WTC11 (cell line): ENCODE measurements around the gene FGF22. TPM values are rescaled to one million over a fixed set of nuclear protein-coding genes. Genes with fewer than 3 reads are reported as not detected.
A peak's percentile ranks its signal among the peaks of the same experiment; 100 is the strongest.

Source experiments
- ATAC-seq: fragments of 200-7000 bp; cut with Tn5 transposase; 2 replicates; pipeline ENCODE4 v1.10.0; 2021; ENCODE audit warnings: mild to moderate bottlenecking, moderate library complexity
- CTCF ChIA-PET: fragments of 300-600 bp; sonication (Branson Sonifier 250); formaldehyde crosslinking; loops from one replicate; lab custom pipeline; 2021; ENCODE audit warnings: antibody characterized with exemption; lab: Charles Lee
- POLR2A ChIA-PET: fragments of 350-600 bp; sonication (Branson Sonifier 250); formaldehyde crosslinking; loops from one replicate; lab custom pipeline; 2021; ENCODE audit warnings: antibody characterized with exemption; lab: Charles Lee
- DNase-seq: peaks from one replicate; pipeline ENCODE4 v3.0.0; 2021; ENCODE audit warnings: low spot score
- H3K27ac Mint-ChIP-seq: 2 replicates; pipeline ENCODE4 v1.8.0; 2021; ENCODE audit warnings: mixed read lengths
- H3K27me3 Mint-ChIP-seq: 2 replicates; pipeline ENCODE4 v1.8.0; 2021; ENCODE audit warnings: low read depth, mild to moderate bottlenecking, moderate library complexity, mixed read lengths
- H3K36me3 Mint-ChIP-seq: 2 replicates; pipeline ENCODE4 v1.8.0; 2021; ENCODE audit warnings: mixed read lengths
- H3K4me1 Mint-ChIP-seq: 2 replicates; pipeline ENCODE4 v1.8.0; 2022; ENCODE audit warnings: mixed read lengths
- H3K4me3 Mint-ChIP-seq: 2 replicates; pipeline ENCODE4 v1.8.0; 2021; ENCODE audit warnings: mild to moderate bottlenecking, moderate library complexity, mixed read lengths
- H3K9me3 Mint-ChIP-seq: 2 replicates; pipeline ENCODE4 v1.8.0; 2021; ENCODE audit warnings: mixed read lengths
- ARID4B ChIP-seq: sonication (generic); formaldehyde crosslinking; IDR thresholded peaks from 2 replicates; pipeline ENCODE4 v1.8.0; 2023; ENCODE audit warnings: missing genetic modification reagents, mild to moderate bottlenecking, borderline replicate concordance
- FOXK1 ChIP-seq: sonication (generic); formaldehyde crosslinking; IDR thresholded peaks from 2 replicates; pipeline ENCODE4 v1.8.0; 2022; ENCODE audit warnings: mild to moderate bottlenecking, moderate library complexity, missing genetic modification reagents
- FOXP4 ChIP-seq: sonication (generic); formaldehyde crosslinking; IDR thresholded peaks from 2 replicates; pipeline ENCODE4 v1.8.0; 2022; ENCODE audit warnings: mild to moderate bottlenecking, missing genetic modification reagents
- HMGA2 ChIP-seq: fragments of 250-450 bp; sonication (Bioruptor Pico); IDR thresholded peaks from 2 replicates; pipeline ENCODE4 v1.4.0; 2021; ENCODE audit warnings: mild to moderate bottlenecking, moderate library complexity
- HMGXB4 ChIP-seq: sonication (generic); formaldehyde crosslinking; IDR thresholded peaks from 2 replicates; pipeline ENCODE4 v1.8.1; 2023; ENCODE audit warnings: mild to moderate bottlenecking, moderate library complexity, missing genetic modification reagents
- JUN ChIP-seq: sonication (generic); formaldehyde crosslinking; IDR thresholded peaks from 2 replicates; pipeline ENCODE4 v1.8.0; 2023; ENCODE audit warnings: mild to moderate bottlenecking, missing genetic modification reagents
- KAT7 ChIP-seq: sonication (generic); formaldehyde crosslinking; IDR thresholded peaks from 2 replicates; pipeline ENCODE4 v1.8.1; 2023; ENCODE audit warnings: missing genetic modification reagents, mild to moderate bottlenecking, borderline replicate concordance
- NFE2L1 ChIP-seq: sonication (generic); formaldehyde crosslinking; IDR thresholded peaks from 2 replicates; pipeline ENCODE4 v1.8.1; 2023; ENCODE audit warnings: missing genetic modification reagents
- SOX15 ChIP-seq: fragments of 250-450 bp; sonication (Bioruptor Pico); IDR thresholded peaks from 2 replicates; pipeline ENCODE4 v1.9.0; 2021; ENCODE audit warnings: mild to moderate bottlenecking
- ZBTB21 ChIP-seq: sonication (generic); formaldehyde crosslinking; IDR thresholded peaks from 2 replicates; pipeline ENCODE4 v1.8.1; 2023; ENCODE audit warnings: mild to moderate bottlenecking, missing genetic modification reagents, borderline replicate concordance
- ZNF281 ChIP-seq: sonication (generic); formaldehyde crosslinking; IDR thresholded peaks from 2 replicates; pipeline ENCODE4 v1.8.0; 2023; ENCODE audit warnings: mild to moderate bottlenecking, missing genetic modification reagents
- ZNF416 ChIP-seq: fragments of 250-450 bp; sonication (Bioruptor Pico); IDR thresholded peaks from 2 replicates; pipeline ENCODE4 v1.9.0; 2021; ENCODE audit warnings: mild to moderate bottlenecking, inconsistent platforms
- ZNF512 ChIP-seq: sonication (generic); formaldehyde crosslinking; IDR thresholded peaks from 2 replicates; pipeline ENCODE4 v1.8.1; 2022; ENCODE audit warnings: missing genetic modification reagents, borderline replicate concordance
- total RNA-seq: library from RNA; stranded (reverse); gene quantifications from 3 replicates; pipeline ENCODE4 v1.2.3, GENCODE V29; 2021
- TF ChIP-seq, protein P1 (sequence below): sonication (generic); formaldehyde crosslinking; IDR thresholded peaks from 2 replicates; pipeline ENCODE4 v1.8.1; 2023; ENCODE audit warnings: mild to moderate bottlenecking, missing genetic modification reagents

FGF22 gene
- total RNA-seq, 1 experiment from 2014 or later = 1.6 TPM

DNA sequence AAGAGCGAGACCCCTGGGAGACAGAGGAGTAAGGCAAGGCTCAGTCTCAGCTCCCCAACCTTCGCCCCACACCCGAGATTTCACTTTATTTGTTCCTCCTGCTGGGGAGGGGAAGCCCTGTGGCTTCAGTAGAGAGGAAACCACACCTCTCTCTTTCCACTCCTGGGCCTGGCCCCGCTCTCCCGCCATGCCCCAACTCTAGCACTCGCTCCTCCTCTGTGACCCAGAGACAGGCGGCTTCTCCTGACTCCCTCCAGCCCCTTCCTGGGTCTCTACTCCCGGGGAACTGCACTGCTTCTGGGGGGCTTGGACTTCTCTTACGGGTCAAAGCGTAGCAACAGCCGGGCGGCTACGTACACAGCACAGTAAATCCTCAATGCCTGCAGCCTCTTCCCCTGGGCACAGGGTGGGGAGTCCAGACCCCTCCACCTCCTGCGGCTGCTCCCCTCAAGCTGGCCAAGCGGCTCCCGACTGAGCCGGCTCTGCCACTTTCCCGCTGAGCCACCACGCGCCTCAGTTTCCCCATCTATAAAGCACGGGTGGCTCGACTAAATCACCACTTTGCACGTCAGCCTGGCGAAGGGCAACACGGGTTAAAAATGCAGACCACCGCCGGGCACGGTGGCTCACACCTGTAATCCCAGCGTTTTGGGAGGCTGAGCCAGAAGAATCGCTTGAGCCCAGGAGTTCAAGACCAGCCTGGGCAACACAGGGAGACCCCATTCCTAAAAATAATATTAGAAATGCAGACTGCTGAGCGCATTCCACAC is 21.9 kb downstream of the FGF22 start:
- H3K27ac Mint-ChIP-seq = peak overlapping the region; percentile 86
- POLR2A ChIA-PET = no interaction called here
- H3K9me3 Mint-ChIP-seq = no peaks in the 10 kb centered on the region
- DNase-seq (no peak), ATAC-seq (no peak)
- H3K4me3 Mint-ChIP-seq = peak overlapping the region; percentile 82
- H3K4me1 Mint-ChIP-seq = peaks cover 20% of the 10 kb centered on the region
- peaks cover 17% of the 10 kb centered on the region for H3K27me3 Mint-ChIP-seq
- TF ChIP-seq, protein P1, sequence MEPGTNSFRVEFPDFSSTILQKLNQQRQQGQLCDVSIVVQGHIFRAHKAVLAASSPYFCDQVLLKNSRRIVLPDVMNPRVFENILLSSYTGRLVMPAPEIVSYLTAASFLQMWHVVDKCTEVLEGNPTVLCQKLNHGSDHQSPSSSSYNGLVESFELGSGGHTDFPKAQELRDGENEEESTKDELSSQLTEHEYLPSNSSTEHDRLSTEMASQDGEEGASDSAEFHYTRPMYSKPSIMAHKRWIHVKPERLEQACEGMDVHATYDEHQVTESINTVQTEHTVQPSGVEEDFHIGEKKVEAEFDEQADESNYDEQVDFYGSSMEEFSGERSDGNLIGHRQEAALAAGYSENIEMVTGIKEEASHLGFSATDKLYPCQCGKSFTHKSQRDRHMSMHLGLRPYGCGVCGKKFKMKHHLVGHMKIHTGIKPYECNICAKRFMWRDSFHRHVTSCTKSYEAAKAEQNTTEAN (CRISPR knock-in tag) = 0 out of 2 replicates have a peak, but pooled peaks have one; percentile 26
- TF ChIP-seq KAT7 (CRISPR knock-in tag) (no peak), ZNF416 (CRISPR knock-in tag) (no peak), HMGA2 (no peak)
- TF ChIP-seq, all 79 proteins: peak for 1
- no peaks in the 10 kb centered on the region for H3K36me3 Mint-ChIP-seq
- CTCF ChIA-PET = interaction anchor here (1.0 kb wide), 1 partner anchor 131 kb away, joined by 3 read pairs; no protein-coding TSS in a partner anchor

DNA sequence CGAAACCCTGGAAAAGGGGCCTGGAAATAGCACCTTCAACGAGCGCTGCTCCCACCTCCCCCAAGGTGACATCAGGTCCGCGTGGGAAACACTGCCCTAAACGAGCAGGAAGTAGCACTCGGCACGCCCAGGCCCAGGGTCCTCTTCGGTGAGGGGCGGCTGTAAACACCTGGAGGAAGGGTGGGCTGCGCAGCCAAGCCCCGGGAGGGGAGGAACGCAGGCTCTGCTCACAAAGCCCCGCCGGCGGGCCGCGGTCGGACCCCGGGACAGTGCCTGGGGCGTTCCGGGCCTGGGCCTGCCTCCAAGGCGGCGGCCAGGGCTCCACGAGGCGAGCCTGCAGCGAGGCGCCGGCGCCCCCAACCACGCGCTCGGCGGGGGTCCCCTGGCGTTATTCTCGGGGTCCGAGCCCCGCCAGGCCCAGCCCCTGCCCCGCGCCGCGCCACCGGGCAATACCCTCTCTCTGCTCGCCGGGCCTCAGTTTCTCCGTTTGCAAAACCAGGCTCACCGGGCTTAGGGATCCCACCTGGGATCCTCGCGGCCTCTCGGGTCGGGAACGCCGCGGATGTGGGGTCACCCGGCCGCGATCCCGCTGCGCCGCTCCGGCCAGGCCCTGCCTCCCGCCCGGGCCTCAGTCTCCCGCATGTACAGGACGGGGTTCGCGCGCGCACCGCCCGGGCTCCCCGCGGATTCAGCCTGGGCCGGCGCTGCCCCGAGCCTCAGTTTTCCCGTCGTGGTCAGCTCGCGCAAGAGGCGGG is 22.7 kb downstream of the FGF22 start:
- H3K27me3 Mint-ChIP-seq = peaks cover 21% of the 10 kb centered on the region
- peak; percentile 46 for DNase-seq
- H3K4me1 Mint-ChIP-seq = peaks cover 20% of the 10 kb centered on the region
- POLR2A ChIA-PET = interaction anchor here (1.3 kb wide), 1 partner anchor 78 kb away, joined by 3 read pairs; no protein-coding TSS in a partner anchor
- CTCF ChIA-PET = interaction anchor here (0.8 to 1.8 kb wide), 10 partner anchors 15 to 79 kb away, joined by 3 to 26 read pairs (median 5); no protein-coding TSS in a partner anchor
- ATAC-seq = no peak
- peak overlapping the region; percentile 82 for H3K4me3 Mint-ChIP-seq
- no peaks in the 10 kb centered on the region for H3K9me3 Mint-ChIP-seq
- peak overlapping the region; percentile 86 for H3K27ac Mint-ChIP-seq
- no peaks in the 10 kb centered on the region for H3K36me3 Mint-ChIP-seq
- TF ChIP-seq ZNF281 (CRISPR knock-in tag) (no peak), FOXP4 (CRISPR knock-in tag) (no peak), ARID4B (CRISPR knock-in tag) (0 out of 2 replicates have a peak, but pooled peaks have one; percentile 49), HMGXB4 (CRISPR knock-in tag) (peak; percentile 60), FOXK1 (peak; percentile 58; the same call in 1 of the 2 replicates), ZBTB21 (CRISPR knock-in tag) (no peak), SOX15 (no peak), ZNF512 (CRISPR knock-in tag) (no peak), NFE2L1 (CRISPR knock-in tag) (0 out of 2 replicates have a peak, but pooled peaks have one; percentile 10), JUN (CRISPR knock-in tag) (peak; percentile 39; the same call in 1 of the 2 replicates)
- TF ChIP-seq, protein P1 (CRISPR knock-in tag) = peak; percentile 68; the same call in 1 of the 2 replicates
